ENCODE data around the gene LMAN1L. TPM values are rescaled to one million over a fixed set of nuclear protein-coding genes. Genes with fewer than 3 reads are reported as not detected.

LMAN1L gene
- total RNA-seq, 2 experiments from 2014 or later = 0.56 to 0.93 TPM

DNA sequence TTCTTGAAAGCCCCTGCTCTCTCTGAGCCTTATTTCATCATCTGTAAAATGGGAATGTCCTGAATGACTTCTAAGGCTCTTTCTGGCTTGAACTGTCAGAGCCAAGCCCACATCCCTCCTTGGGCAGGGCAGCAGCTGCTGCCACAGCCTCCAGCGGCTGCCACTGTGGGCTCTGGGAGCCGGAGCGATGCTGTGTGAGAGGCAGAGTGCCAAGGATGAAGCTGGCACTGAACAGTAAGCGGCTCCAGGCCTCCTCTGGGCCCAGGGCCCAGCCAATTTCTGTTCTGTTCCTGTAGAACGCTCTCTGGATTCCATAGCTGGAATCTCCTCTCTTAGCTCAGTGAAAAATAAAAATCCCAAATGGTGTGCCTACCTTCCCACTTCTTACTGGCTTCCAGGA, 18.2 kb downstream of the LMAN1L start:
- CTCF ChIA-PET = no interaction called here
- DNase-seq (no peak), ATAC-seq (ENCODE audit: poor library complexity) (no peak)
- Mint-ChIP-seq H3K36me3 (ENCODE audit: low read depth) (peaks cover 5% of the 10 kb centered on the region), H3K27me3 (peaks cover 26% of the 10 kb centered on the region), H3K9me3 (no peaks in the 10 kb centered on the region), H3K27ac (no peak overlapping the region), H3K4me1 (ENCODE audit: low read depth) (no peaks in the 10 kb centered on the region), H3K4me3 (no peak overlapping the region)
- no peak overlapping the region for H3K4me3 ChIP-seq (ENCODE audit: low read length)
- peaks cover 5% of the 10 kb centered on the region for H3K36me3 ChIP-seq (ENCODE audit: insufficient read depth, low read length)
- TF ChIP-seq, protein P1, sequence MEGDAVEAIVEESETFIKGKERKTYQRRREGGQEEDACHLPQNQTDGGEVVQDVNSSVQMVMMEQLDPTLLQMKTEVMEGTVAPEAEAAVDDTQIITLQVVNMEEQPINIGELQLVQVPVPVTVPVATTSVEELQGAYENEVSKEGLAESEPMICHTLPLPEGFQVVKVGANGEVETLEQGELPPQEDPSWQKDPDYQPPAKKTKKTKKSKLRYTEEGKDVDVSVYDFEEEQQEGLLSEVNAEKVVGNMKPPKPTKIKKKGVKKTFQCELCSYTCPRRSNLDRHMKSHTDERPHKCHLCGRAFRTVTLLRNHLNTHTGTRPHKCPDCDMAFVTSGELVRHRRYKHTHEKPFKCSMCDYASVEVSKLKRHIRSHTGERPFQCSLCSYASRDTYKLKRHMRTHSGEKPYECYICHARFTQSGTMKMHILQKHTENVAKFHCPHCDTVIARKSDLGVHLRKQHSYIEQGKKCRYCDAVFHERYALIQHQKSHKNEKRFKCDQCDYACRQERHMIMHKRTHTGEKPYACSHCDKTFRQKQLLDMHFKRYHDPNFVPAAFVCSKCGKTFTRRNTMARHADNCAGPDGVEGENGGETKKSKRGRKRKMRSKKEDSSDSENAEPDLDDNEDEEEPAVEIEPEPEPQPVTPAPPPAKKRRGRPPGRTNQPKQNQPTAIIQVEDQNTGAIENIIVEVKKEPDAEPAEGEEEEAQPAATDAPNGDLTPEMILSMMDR (IDR thresholded peaks at IDR 0.05) = no peak
- H3K27me3 ChIP-seq (ENCODE audit: control insufficient read depth in 1 of 2, insufficient read depth in 2 of 2, low read length in 2 of 2) = peaks cover 20% of the 10 kb centered on the region in 2 experiments
- POLR2A ChIA-PET = no interaction called here
- intact Hi-C loops (cut with DNase I, micrococcal nuclease) = loop anchor here in 1 of 2 experiments (10.0 kb wide), 1 partner anchor 196 kb away; no protein-coding TSS in a partner anchor
- peaks cover 0 to 8% of the 10 kb centered on the region in 2 experiments for H3K9me3 ChIP-seq (ENCODE audit: control insufficient read depth in 1 of 2, insufficient read depth in 1 of 2, low read length in 2 of 2)
- peaks cover 6% of the 10 kb centered on the region for H3K4me1 ChIP-seq (ENCODE audit: insufficient read depth, low read length)
- no peak overlapping the region for H3K27ac ChIP-seq (ENCODE audit: low read depth in 1 of 2, low read length in 2 of 2)

DNA sequence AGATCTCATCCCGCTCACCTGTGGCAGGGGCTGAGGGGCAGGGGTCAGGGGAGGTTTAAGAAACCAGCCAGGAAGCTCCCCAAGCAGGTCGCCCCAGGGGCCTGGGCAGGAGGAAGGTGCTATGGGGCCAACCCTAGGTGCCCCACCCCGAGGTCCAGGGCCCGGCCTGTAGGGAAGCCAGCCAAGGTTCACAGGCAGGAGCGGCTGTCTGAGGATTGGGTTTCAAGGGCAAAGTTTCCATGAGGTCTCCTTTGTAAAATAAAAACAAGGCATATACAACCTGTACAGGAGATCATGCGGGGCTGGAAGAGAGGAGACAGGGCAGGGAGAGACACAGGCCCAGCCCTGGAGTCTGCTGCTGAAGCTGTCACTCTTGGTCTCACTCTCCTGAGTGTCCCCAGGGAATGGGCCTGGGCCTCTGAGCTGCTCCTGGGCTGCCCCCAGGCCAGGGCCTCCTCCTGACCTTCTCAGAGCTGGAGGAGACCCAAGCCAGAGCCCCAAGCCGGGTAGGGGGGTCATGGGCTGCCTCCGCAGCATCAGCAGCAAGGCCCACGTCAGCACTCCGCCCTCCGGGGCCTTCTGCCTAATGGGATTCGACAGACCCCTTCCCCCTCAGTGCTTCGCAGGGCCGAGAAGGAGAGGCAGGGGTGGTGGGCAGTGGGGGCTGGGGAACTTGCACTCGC, 19.3 kb downstream of the LMAN1L start:
- Histone ChIP-seq H3K9me3 (ENCODE audit: control insufficient read depth in 1 of 2, insufficient read depth in 1 of 2, low read length in 2 of 2) (peaks cover 0 to 3% of the 10 kb centered on the region in 2 experiments), H3K36me3 (ENCODE audit: insufficient read depth, low read length) (peaks cover 15% of the 10 kb centered on the region), H3K27me3 (ENCODE audit: control insufficient read depth in 1 of 2, insufficient read depth in 2 of 2, low read length in 2 of 2) (peaks cover 15 to 18% of the 10 kb centered on the region in 2 experiments), H3K27ac (ENCODE audit: low read depth in 1 of 2, low read length in 2 of 2) (no peak overlapping the region), H3K4me1 (ENCODE audit: insufficient read depth, low read length) (no peaks in the 10 kb centered on the region), H3K4me3 (ENCODE audit: low read length) (no peak overlapping the region)
- CTCF ChIA-PET = no interaction called here
- H3K36me3 Mint-ChIP-seq (ENCODE audit: low read depth) = peaks cover 12% of the 10 kb centered on the region
- H3K27ac Mint-ChIP-seq = no peak overlapping the region
- POLR2A ChIA-PET = no interaction called here
- H3K4me1 Mint-ChIP-seq (ENCODE audit: low read depth) = no peaks in the 10 kb centered on the region
- H3K27me3 Mint-ChIP-seq = peaks cover 21% of the 10 kb centered on the region
- intact Hi-C loops (cut with DNase I, micrococcal nuclease) = loop anchor here in 1 of 2 experiments (10.0 kb wide), 1 partner anchor 197 kb away; no protein-coding TSS in a partner anchor
- TF ChIP-seq, protein P1 (IDR thresholded peaks at IDR 0.05) = no peak
- ATAC-seq (ENCODE audit: poor library complexity) (no peak), DNase-seq (no peak)
- no peaks in the 10 kb centered on the region for H3K9me3 Mint-ChIP-seq
- no peak overlapping the region for H3K4me3 Mint-ChIP-seq

DNA sequence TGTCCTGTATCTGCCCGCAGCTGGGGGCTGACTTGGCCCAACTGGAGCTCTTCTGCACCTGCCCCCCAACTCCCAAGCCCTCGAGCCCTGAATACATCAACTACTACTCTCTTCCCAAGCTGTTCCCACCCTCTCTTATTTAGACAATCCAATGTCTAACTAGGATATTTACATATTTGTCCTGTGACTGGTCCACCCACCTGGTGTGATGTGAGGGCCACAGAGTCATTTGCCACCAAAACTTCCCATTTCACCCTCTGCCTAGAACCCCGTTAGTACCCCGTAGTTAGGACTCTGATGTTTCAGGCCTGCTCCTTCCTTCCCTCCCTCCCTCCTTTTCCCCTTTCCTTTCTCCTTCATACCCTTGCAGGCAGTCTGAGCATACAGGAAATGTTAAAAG, 20.2 kb downstream of the LMAN1L start:
- Mint-ChIP-seq H3K27me3 (peaks cover 13% of the 10 kb centered on the region), H3K4me1 (ENCODE audit: low read depth) (no peaks in the 10 kb centered on the region), H3K9me3 (no peaks in the 10 kb centered on the region), H3K4me3 (no peak overlapping the region), H3K36me3 (ENCODE audit: low read depth) (peaks cover 12% of the 10 kb centered on the region), H3K27ac (no peak overlapping the region)
- peaks cover 20% of the 10 kb centered on the region for H3K36me3 ChIP-seq (ENCODE audit: insufficient read depth, low read length)
- DNase-seq (no peak), ATAC-seq (ENCODE audit: poor library complexity) (no peak)
- intact Hi-C loops (cut with DNase I, micrococcal nuclease) = loop anchor here in 1 of 2 experiments (10.0 kb wide), 1 partner anchor 198 kb away; no protein-coding TSS in a partner anchor
- no peak overlapping the region for H3K27ac ChIP-seq (ENCODE audit: low read depth in 1 of 2, low read length in 2 of 2)
- no peaks in the 10 kb centered on the region for H3K9me3 ChIP-seq (ENCODE audit: control insufficient read depth in 1 of 2, insufficient read depth in 1 of 2, low read length in 2 of 2)
- CTCF ChIA-PET = no interaction called here
- H3K4me3 ChIP-seq (ENCODE audit: low read length) = no peak overlapping the region
- TF ChIP-seq, protein P1 (IDR thresholded peaks at IDR 0.05) = no peak
- H3K4me1 ChIP-seq (ENCODE audit: insufficient read depth, low read length) = no peaks in the 10 kb centered on the region
- POLR2A ChIA-PET = no interaction called here
- H3K27me3 ChIP-seq (ENCODE audit: control insufficient read depth in 1 of 2, insufficient read depth in 2 of 2, low read length in 2 of 2) = peaks cover 7 to 11% of the 10 kb centered on the region in 2 experiments

All from CD4-positive, alpha-beta T cell (primary cell).